NCI-H1694 (cell line): ENCODE data around the gene ABCC4.

Experiments
- DNase-seq: peaks from one replicate; lab custom pipeline; 2025; lab: John Stamatoyannopoulos, UW

ABCC4 gene

DNA sequence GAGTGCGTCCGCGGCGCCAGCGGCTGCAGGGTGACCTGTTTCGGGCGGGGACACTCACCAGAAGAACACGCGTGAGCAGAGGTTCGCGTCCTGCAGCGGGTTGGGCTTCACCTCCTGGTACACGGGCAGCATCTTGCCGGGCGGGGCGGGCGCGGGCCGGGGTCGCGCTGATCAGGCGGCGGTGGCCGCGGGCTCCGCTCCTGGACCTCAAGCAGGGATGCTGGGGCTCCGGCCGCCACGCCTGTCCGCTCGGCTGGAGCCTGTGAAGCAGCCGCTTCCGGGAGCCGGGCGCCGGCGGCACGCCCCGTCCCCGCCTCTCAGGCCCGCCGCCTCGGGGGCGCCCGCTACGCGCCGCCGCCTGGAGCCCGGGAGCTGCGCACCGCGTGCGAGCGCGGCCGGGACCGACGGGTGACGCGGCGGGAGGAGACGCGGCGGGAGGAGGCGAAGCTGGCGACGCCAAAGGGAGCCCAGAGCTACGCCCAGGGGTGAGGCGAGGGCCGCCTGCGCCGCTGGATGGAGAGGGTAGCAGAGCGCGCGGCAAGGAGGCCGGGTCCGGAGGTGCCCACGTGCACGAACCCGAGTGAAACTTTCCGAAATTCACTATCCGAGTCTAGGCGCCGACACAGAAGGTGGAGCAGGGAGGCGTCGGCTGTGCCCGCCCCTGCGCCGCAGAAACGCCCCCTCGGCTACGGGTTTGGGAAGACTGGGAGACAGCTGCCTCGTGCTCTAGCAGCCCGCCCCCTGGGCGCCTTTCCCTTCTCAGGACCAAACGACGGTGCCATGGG, at the start of gene ABCC4:
Gene ABCC4, minus strand, starts transcription at position 269 of the 785 bp plus-strand sequence. Its CDS starts 137 bp downstream, at position 132.
- DNase-seq, result no peak

DNA sequence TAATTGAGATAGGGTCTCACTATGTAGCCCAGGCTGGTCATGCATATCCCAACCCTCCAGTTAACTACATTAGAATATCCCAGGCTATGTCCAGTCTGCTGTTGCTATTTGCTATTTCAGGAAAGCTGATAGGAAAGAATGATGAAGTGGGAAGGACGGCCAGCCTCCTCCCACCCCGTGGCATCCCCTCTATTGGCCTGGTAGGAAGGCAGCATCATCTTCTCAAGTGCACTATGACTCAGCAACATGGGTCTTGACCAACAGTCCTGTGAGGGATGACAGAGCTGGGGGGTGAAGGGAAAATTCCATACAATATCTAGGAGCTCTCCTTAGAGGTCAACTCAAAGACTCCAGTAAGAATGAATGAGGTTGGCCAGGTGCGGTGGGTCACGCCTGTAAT, 48.0 kb upstream of the ABCC4 start:
- DNase-seq, result no peak

GRCh38 chr13:95343944-95344343, 42.7 kb upstream of the ABCC4 start:
- no peak for DNase-seq

DNA sequence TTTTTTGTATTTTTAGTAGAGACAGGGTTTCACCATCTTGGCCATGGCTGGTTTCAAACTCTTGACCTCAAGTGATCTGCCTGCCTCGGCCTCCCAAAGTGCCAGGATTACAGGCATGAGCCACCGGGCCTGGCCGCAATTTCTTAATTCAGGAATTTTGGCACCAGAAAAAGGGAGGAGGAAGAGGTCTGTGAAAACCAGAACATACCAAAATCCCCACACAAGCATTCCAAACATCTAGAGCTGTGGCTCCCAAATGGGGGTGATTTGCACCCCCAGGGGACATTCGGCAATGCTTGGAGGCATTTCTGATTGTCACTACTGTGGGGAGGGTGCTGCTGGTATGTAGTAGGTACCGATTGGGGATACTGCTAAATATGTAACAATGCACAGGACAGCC, 40.2 kb upstream of the ABCC4 start:
- DNase-seq, result no peak

DNA sequence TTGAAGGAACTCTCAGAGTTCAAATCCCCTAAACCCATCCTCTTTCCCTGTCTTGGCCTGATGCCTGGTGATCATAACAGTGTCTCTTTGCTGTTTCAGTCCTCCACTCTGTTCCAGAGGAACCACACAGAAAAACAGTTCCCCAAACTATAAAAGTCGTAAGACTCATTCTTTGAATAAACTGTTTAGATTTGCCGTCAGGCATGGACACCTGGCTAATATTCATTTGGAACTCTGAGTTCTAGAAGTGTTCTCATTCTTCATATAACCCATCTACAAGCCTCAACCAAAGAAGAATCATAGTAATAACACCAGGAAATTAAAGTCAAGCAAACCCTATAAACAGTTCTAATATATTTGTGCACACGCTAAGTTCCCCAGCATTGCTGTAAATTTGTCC, 37.7 kb upstream of the ABCC4 start:
- DNase-seq, result no peak

DNA sequence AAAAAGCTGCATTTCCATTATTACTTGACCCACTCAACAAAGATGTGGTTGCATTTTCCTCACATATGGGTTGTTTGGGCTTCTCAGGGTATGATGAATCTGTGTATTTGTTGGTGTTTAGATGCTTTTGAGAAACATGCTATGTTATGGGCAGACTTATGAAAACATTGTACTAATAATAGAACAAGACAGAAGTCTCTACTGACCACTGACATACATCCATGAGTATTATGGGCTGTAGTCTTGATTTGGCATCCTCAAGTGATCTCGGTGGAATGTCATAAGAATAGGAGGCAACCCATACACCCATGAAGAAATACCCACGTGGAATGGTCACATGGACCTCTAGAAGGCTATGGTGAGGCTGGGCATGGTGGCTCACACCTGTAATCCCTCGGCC, 36.3 kb upstream of the ABCC4 start:
- no peak for DNase-seq

DNA sequence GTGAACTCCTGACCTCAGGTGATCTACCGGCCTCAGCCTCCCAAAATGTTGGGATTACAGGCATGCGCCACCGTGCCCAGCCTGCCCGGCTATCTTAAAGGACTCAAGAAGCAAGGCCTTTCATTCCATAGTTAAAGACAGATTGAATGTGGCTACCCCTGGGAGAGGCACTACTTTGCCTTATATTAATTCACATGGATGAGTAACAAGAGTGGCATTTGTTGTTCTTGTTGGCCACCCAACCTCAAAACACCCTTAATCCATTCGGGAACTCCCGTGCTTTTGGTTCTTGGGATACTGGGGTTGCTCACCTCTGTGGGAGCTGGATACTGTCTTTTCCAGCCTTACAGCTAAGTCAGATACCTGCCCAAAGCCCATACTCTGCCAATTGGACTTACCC, 34.4 kb upstream of the ABCC4 start:
- no peak for DNase-seq

GRCh38 chr13:95328386-95328785, 27.1 kb upstream of the ABCC4 start:
- no peak for DNase-seq

GRCh38 chr13:95327190-95327589, 25.9 kb upstream of the ABCC4 start:
- no peak for DNase-seq

DNA sequence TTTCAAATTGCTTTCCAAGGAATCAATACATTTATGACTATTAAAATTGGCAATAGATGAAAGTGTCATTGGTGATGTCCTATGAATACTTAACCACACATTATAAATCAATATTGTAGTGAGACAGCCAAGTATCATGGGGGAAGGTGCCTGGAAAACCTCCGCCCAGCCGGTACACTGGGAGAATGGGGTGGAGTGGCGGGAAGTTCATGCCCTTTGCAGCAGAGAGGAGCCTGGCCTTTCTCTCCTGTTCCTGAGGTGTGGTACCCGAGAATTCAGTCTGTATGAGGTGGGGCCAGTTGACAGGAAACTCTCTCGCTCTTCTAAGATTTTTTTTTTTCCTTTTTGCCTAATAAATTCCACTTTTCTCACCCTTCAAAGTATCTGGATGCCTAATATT, 25.4 kb upstream of the ABCC4 start:
- no peak for DNase-seq

- no peak for DNase-seq
Measured at GRCh38 chr13:95325485-95325884, 24.2 kb upstream of the ABCC4 start.

GRCh38 chr13:95323930-95324662, 22.8 kb upstream of the ABCC4 start:
- no peak for DNase-seq

GRCh38 chr13:95319551-95320274, 18.5 kb upstream of the ABCC4 start:
- no peak for DNase-seq

DNA sequence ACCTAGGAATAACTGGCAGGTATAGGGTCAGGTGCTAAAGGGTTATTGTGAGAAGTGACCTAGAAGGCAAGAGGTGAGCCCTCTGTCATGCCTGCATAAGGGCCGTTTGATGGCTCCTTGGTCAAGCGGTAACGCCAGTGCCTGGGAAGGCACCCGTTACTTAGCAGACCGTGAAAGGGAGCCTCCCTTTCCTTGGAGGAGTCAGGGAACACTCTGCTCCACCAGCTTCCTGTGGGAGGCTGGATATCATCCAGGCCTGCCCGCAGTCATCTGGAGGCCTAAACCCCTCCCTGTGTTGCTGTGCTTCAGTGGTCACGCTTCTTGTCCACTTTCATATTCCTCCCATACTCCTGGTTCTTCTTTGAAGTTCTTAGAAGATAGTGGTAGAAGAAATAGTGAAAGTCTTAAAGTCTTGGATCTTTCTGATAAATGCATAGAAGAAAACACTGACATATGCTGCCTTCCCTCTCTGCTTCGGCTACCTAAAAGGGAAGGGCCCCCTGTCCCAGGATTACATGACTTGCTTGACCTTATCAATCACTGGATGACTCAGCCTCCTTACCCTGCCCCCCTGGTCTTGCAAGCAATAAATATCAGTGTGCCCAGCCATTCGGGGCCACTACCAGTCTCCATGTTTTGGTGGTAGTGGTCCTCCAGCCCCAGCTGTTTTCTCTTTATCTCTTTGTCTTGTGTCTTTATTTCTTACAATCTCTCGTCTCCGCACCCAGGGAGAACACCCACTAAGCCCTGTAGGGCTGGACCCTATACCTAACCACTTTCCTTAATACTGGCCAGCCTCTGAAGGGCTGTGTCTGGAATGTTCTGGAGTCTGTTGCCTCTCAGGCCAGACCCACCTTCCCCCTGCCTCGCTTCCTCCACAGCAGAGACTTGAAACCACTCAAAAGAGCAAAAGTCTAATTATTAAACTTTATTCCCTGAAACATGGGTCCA, 16.1 kb upstream of the ABCC4 start:
- DNase-seq, result no peak

DNA sequence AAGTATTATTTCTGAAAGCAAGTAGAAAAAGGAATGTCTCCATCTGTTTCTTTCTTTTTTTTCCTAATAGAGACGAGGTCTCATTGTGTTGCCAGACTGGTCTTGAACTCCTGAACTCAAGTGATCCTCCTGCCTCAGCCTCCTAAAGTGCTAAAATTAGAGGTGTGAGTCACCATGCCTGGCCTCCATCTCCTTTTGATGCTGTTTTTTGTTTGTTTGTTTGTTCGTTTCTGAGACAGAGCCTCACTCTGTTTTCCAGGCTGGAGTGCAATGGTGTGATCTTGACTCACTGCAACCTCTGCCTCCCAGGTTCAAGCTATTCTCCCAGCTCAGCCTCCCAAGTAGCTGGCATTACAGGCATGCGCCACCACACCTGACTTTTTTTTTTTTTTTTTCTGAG, 14.5 kb upstream of the ABCC4 start:
- DNase-seq, result no peak

- no peak for DNase-seq
Measured at GRCh38 chr13:95307507-95307906, 6.3 kb upstream of the ABCC4 start.

GRCh38 chr13:95304453-95304852, 3.2 kb upstream of the ABCC4 start:
- no peak for DNase-seq

- no peak for DNase-seq
Measured at GRCh38 chr13:95301968-95302393, 730 bp upstream of the ABCC4 start.

GRCh38 chr13:95300625-95301182, 547 bp downstream of the ABCC4 start:
- DNase-seq, result no peak

DNA sequence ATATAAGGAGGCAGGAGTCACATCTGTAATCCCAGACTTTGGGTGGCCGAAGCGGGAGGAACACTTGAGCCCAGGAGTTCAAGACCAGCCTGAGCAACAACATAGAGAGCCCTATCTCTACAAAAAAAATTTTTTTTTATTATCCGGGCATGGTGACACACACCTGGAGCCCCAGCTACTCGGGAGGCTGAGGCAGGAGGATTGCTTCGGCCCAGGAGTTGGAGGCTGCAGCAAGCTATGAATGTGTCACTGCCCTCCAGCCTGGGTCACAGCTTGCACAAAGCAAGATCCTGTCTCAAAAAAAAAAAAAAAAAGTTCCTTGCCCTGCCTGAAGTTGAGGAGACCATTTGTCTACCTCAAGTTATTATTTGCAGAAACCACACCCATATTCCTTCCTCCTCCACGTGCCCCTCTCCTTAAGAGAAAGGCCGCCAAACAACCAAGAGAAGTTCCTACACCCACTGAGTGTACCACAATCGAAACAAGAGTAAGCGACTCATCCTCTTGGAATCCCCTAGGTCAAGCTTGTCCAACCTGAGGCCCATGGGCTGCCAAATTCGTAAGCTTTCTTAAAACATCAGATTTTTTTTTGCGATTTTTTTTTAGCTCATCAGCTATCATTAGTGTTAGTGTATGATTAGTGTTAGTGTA, 2.2 kb downstream of the ABCC4 start:
- DNase-seq, result no peak
